HG02852 (cell line): Measurements from ENCODE around the gene SFXN3.

ENCODE experiments used
- ATAC-seq: cut with Tn5 transposase; IDR thresholded peaks from one replicate; pipeline ENCODE4 v1.9.1; 2021; ENCODE audit warnings: mild to moderate bottlenecking, moderate library complexity; ENCODE audit not compliant: unreplicated experiment

SFXN3 gene

GRCh38 chr10:101031128-101031795 lies at the start of gene SFXN3, which contains the start of gene PDZD7:
TSS of gene SFXN3 (plus strand) at chr10:101031234. CDS start at chr10:101034695, 3,461 bp downstream.
TSS of gene PDZD7 (minus strand) at chr10:101031129. CDS start at chr10:101030219, 910 bp downstream.
- ATAC-seq, result peak; percentile 91

GRCh38 chr10:100982916-100983830 lies 47.9 kb upstream of the SFXN3 start:
- no peak for ATAC-seq

GRCh38 chr10:100983868-100984671 lies 47.0 kb upstream of the SFXN3 start:
- no peak for ATAC-seq

- ATAC-seq, result no peak
Observed at GRCh38 chr10:100984672-100985177, 46.3 kb upstream of the SFXN3 start.

GRCh38 chr10:100985336-100985735 lies 45.7 kb upstream of the SFXN3 start:
- ATAC-seq, result no peak

GRCh38 chr10:100986623-100986951 lies 44.4 kb upstream of the SFXN3 start:
- ATAC-seq, result no peak

- peak; percentile 82 for ATAC-seq
Observed at GRCh38 chr10:100986952-100987684, 43.9 kb upstream of the SFXN3 start, which contains the start of the genes MRPL43 and TWNK. TSS of gene MRPL43 (minus strand) at chr10:100987497. CDS start at chr10:100987443, 54 bp downstream. TSS of gene TWNK (plus strand) at chr10:100987543. CDS start at chr10:100988211, 668 bp downstream.

GRCh38 chr10:100987685-100988049 lies 43.4 kb upstream of the SFXN3 start:
- no peak for ATAC-seq

GRCh38 chr10:100988166-100988565 lies 42.9 kb upstream of the SFXN3 start:
- no peak for ATAC-seq

GRCh38 chr10:100989088-100989487 lies 41.9 kb upstream of the SFXN3 start:
- ATAC-seq, result no peak

GRCh38 chr10:100993986-100994708 lies 36.9 kb upstream of the SFXN3 start:
- ATAC-seq, result no peak

- no peak for ATAC-seq
Observed at GRCh38 chr10:100995181-100995580, 35.9 kb upstream of the SFXN3 start.

- ATAC-seq, result peak; percentile 29
Observed at GRCh38 chr10:100996678-100997359, 34.2 kb upstream of the SFXN3 start.

- ATAC-seq, result peak; percentile 34
Observed at GRCh38 chr10:100997360-100998182, 33.5 kb upstream of the SFXN3 start.

GRCh38 chr10:100998183-100998990 lies 32.6 kb upstream of the SFXN3 start:
- ATAC-seq, result peak; percentile 14

- ATAC-seq, result peak; percentile 53
Observed at GRCh38 chr10:100998991-100999741, 31.9 kb upstream of the SFXN3 start.

GRCh38 chr10:100999742-101000126 lies 31.3 kb upstream of the SFXN3 start, which contains the start of gene LZTS2:
TSS of gene LZTS2 (plus strand) at chr10:100999808. CDS start at chr10:101002539, 2,731 bp downstream.
- ATAC-seq, result no peak
